Measurements from ENCODE around the gene ARGLU1. TPM values are rescaled to one million over a fixed set of nuclear protein-coding genes. Genes with fewer than 3 reads are reported as not detected.
A peak's percentile ranks its signal among the peaks of the same experiment; 100 is the strongest.

Gene ARGLU1
- total and polyA plus RNA-seq, 11 donors, result 14.2 to 54.0 (median 28.1) TPM

GRCh38 chr13:106534639-106535551 lies 33.0 kb downstream of the ARGLU1 start:
- Histone ChIP-seq H3K9me3 (no peaks in the 10 kb centered on the region), H3K27me3 (peaks cover 0 to 37% (median 0%) of the 10 kb centered on the region in 9 donors), H3K27ac (peak overlapping the region; percentile 70 to 89 (median 83)), H3K4me3 (peak overlapping the region; percentile 59 to 83 (median 74)), H3K4me1 (peaks cover 0 to 41% (median 13%) of the 10 kb centered on the region in 12 donors), H3K36me3 (no peaks in the 10 kb centered on the region)
- WGBS, 4 donors, result 0 to 8% (median 2%) methylated on average over 19 to 121 of the region's 121 CpGs
- ATAC-seq (peak in 1 of 4 donors; percentile 12), DNase-seq (peak in 2 of 5 donors; percentile 30 to 64)
- intact Hi-C loops (cut with DNase I), result loop anchor here (2.0 to 10.0 kb wide), 17 partner anchors 82 to 1963 kb away; no protein-coding TSS in a partner anchor
- no peak for TF ChIP-seq POLR2A (IDR thresholded peaks at IDR 0.05)
- no peak for TF ChIP-seq CTCF (IDR thresholded peaks at IDR 0.05)

- no peak for ATAC-seq
- peak overlapping the region; percentile 70 to 89 (median 83) for H3K27ac ChIP-seq
- DNase-seq, result peak; percentile 33 to 69 (median 42)
- TF ChIP-seq POLR2A (IDR thresholded peaks at IDR 0.05), result no peak
- TF ChIP-seq CTCF (IDR thresholded peaks at IDR 0.05), result no peak
- no peaks in the 10 kb centered on the region for H3K9me3 ChIP-seq
- no peaks in the 10 kb centered on the region for H3K36me3 ChIP-seq
- H3K4me1 ChIP-seq, result peaks cover 0 to 41% (median 13%) of the 10 kb centered on the region in 12 donors
- 3 to 17% (median 6%) methylated on average over 13 to 66 of the region's 66 CpGs for WGBS, 4 donors
- H3K4me3 ChIP-seq, result peak overlapping the region; percentile 48 to 83 (median 74)
- intact Hi-C loops (cut with DNase I), result loop anchor here (2.0 to 10.0 kb wide), 16 partner anchors 37 to 1962 kb away; no protein-coding TSS in a partner anchor
- H3K27me3 ChIP-seq, result peaks cover 0 to 37% (median 0%) of the 10 kb centered on the region in 9 donors
Observed at GRCh38 chr13:106533943-106534638, 33.8 kb downstream of the ARGLU1 start.

DNA sequence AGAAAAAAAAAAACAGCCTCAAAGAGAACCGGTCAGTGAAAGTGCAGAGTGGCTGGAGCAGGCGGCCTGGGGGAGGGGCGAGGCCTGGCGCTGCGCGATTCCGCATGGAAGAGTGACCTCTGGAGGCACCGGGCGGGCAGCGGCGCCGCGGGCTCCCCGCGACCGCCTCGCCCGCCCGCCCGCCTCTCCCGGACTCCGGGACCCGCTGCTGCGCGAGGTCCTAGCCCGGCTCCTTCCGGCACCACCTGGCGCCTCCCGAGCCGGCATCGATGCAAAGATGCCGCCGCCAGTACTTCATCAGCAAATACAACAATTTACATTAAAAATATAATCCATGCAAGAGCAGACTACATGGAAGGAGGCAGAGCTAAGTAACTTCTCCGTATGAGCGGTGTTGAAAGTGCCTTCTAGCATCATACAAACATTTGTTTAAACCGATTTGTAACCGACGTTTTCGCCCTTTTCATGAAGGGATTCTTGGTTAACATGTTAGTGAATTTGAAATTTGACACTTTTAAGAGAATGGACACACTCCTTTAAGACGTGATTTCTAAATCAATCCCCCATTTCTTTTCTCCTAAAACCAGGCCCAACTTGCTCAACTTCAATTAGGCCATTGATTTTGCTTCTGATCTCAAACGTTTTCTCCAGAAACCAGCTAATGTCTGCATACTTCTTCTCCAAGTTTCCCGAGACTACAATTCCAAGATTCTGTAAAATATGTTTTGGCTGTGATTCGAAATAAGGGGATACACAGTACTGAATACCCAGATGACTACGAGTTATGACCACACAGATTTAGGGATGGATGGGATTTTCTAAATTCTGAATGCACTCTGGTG lies 34.6 kb downstream of the ARGLU1 start:
- DNase-seq (peak; percentile 83 to 89 (median 85)), ATAC-seq (peak; percentile 56 to 79 (median 74))
- no peaks in the 10 kb centered on the region for H3K36me3 ChIP-seq
- WGBS, 4 donors, result 6 to 9% (median 8%) methylated on average over 43 to 44 of the region's 44 CpGs
- intact Hi-C loops (cut with DNase I), result loop anchor here (2.0 to 10.0 kb wide), 14 partner anchors 37 to 1961 kb away; no protein-coding TSS in a partner anchor
- peaks cover 0 to 41% (median 13%) of the 10 kb centered on the region in 12 donors for H3K4me1 ChIP-seq
- no peaks in the 10 kb centered on the region for H3K9me3 ChIP-seq
- peaks cover 0 to 37% (median 0%) of the 10 kb centered on the region in 9 donors for H3K27me3 ChIP-seq
- peak overlapping the region; percentile 48 to 83 (median 74) for H3K4me3 ChIP-seq
- peak overlapping the region; percentile 70 to 89 (median 83) for H3K27ac ChIP-seq
- TF ChIP-seq CTCF (IDR thresholded peaks at IDR 0.05) (peak; percentile 42 to 85 (median 76)), POLR2A (IDR thresholded peaks at IDR 0.05) (no peak)
